Pancreas (tissue), 10 donors: Measurements from ENCODE around the gene SKAP1. TPM values are rescaled to one million over a fixed set of nuclear protein-coding genes. Genes with fewer than 3 reads are reported as not detected.
"Not testable (repeated sequence)": the region's sequence is repeated elsewhere in the genome, so short reads cannot be mapped to it uniquely, and the experiment has no call there.

Source experiments
- ATAC-seq, 4 donors: fragments of 200-7000 bp; cut with Tn5 transposase; one replicate each; pipeline versions ENCODE4 v1.8.0 to v1.9.1; 2020; ENCODE audit warnings: mild to moderate bottlenecking in 4 of 4, moderate library complexity in 4 of 4
- DNase-seq, 6 donors: peaks; one replicate each; pipeline ENCODE4 v3.0.0-alpha.2; 2020
- FAIRE-seq: peaks from 2 replicates; lab custom pipeline; 2012; peaks lifted over from hg19 to GRCh38; lab: Jason Lieb, UNC
- H3K27ac ChIP-seq, 4 donors: fragments of 200-600 bp; sonication (generic); 1 replicate in 3 of 4; 2 replicates in 1 of 4; pipeline versions ENCODE4 v1.5.0 to v1.8.0; 2020
- H3K27me3 ChIP-seq, 4 donors: fragments of 200-600 bp; one replicate each; pipeline ENCODE4 v1.8.0; 2021
- H3K36me3 ChIP-seq, 3 donors: fragments of 200-600 bp; sonication (generic) in 1 of 3; one replicate each; pipeline versions ENCODE4 v1.5.0 to v1.8.0; 2020 to 2021
- H3K4me1 ChIP-seq, 3 donors: fragments of 200-600 bp; one replicate each; pipeline ENCODE4 v1.8.0; 2021
- H3K4me3 ChIP-seq, 4 donors: fragments of 200-600 bp; sonication (generic) in 2 of 4; one replicate each; pipeline versions ENCODE4 v1.5.0 to v1.8.0; 2020 to 2021
- H3K9me3 ChIP-seq, 4 donors: fragments of 200-600 bp; one replicate each; pipeline ENCODE4 v1.8.0; 2021
- CTCF ChIP-seq, 4 donors: fragments of 200-600 bp; sonication (generic) in 3 of 4; IDR thresholded peaks; one replicate each; pipeline versions ENCODE4 v1.5.0 to v1.8.0; 2021; ENCODE audit warnings: antibody characterized with exemption in 4 of 4
- WGBS, 2 donors: extraction: QIAGEN DNeasy Blood & Tissue Kit; methylation state at CpG; one replicate each; pipeline ENCODE4 v1.1.7; 2013; 5-methylcytosine and 5-hydroxymethylcytosine counted together
- intact Hi-C, 3 donors: fragments of 100-400 bp; cut with DNase I; formaldehyde crosslinking; loops; one replicate each; pipeline versions ENCODE4 v1.11.1 to v1.14.2; 2022
- polyA plus RNA-seq, 2 donors: library from polyadenylated mRNA; stranded (reverse); fragments of 200-250 nt; gene quantifications; one replicate each; pipeline ENCODE4 v1.2.3, GENCODE V29; 2013
- total RNA-seq, 6 donors: library from RNA; stranded (reverse); fragmentation: NEBNext Ultra II Directional in 4 of 6; extraction: Animal tissue kit (Norgen Biotek cat#: 25700) in 4 of 6; gene quantifications; one replicate each; pipeline versions ENCODE4 v1.2.1 to v1.2.4, GENCODE V29; 2021 to 2023
- donor health status: healthy with polysubstance abuse.
- donor health status: DM: no; HTN: no; CAD: no; lungs with moderate emphysema.
- donor health status: DM: no; HTN: no; CAD: no.
- donor health status: control.
- donor health status: control.
- donor health status: Bipolar disorder and iron deficiency.
- donor health status: DM: yes; HTN: yes; CAD: no.
- donor health status: DM: no; HTN: no; CAD: no.
- donor health status: DM: no; HTN: no; CAD: no.
- donor health status: DM: yes; HTN: yes; CAD: no.

SKAP1 gene
- total and polyA plus RNA-seq, 8 donors: 0.92 to 5.2 (median 3.0) TPM

GRCh38 chr17:48368352-48368908 is 61.6 kb downstream of the SKAP1 start:
- Histone ChIP-seq H3K27ac (no peak overlapping the region), H3K9me3 (no peaks in the 10 kb centered on the region), H3K36me3 (no peaks in the 10 kb centered on the region), H3K27me3 (peaks cover 0 to 5% (median 0%) of the 10 kb centered on the region in 4 donors), H3K4me3 (no peak overlapping the region), H3K4me1 (no peaks in the 10 kb centered on the region)
- 63 to 68% methylated on average over 3 of the region's 3 CpGs for WGBS, 2 donors
- ATAC-seq (no peak), DNase-seq (no peak), FAIRE-seq (no peak)
- TF ChIP-seq CTCF (IDR thresholded peaks at IDR 0.05): no peak
- intact Hi-C loops: no loop called here

DNA sequence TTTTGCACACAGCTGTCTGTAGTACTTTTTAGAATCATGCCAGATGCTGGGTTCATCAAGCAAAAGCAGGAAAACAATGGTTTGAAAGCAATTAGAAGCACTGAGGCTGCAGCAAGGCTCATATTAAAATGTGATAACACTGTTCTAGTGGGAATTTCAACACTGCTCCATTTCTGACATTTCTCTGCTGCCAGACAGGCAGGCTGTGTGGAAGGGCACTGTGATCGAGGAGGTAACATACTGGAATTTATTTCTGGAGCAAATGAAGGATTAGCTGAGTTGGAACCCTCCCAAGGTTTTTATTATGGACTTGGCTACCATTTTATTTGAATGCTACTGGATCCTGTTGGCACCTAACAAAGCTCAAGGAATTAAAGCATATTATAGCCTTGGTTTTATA is 66.9 kb downstream of the SKAP1 start:
- Histone ChIP-seq H3K27ac (no peak overlapping the region), H3K27me3 (peaks cover 0 to 14% (median 0%) of the 10 kb centered on the region in 4 donors), H3K36me3 (no peaks in the 10 kb centered on the region), H3K9me3 (no peaks in the 10 kb centered on the region), H3K4me3 (no peak overlapping the region), H3K4me1 (no peaks in the 10 kb centered on the region)
- 43 to 60% methylated on average over 1 of the region's 1 CpG for WGBS, 2 donors
- ATAC-seq: no peak
- intact Hi-C loops: no loop called here
- TF ChIP-seq CTCF (IDR thresholded peaks at IDR 0.05): no peak
- DNase-seq: no peak
- no peak for FAIRE-seq

DNA sequence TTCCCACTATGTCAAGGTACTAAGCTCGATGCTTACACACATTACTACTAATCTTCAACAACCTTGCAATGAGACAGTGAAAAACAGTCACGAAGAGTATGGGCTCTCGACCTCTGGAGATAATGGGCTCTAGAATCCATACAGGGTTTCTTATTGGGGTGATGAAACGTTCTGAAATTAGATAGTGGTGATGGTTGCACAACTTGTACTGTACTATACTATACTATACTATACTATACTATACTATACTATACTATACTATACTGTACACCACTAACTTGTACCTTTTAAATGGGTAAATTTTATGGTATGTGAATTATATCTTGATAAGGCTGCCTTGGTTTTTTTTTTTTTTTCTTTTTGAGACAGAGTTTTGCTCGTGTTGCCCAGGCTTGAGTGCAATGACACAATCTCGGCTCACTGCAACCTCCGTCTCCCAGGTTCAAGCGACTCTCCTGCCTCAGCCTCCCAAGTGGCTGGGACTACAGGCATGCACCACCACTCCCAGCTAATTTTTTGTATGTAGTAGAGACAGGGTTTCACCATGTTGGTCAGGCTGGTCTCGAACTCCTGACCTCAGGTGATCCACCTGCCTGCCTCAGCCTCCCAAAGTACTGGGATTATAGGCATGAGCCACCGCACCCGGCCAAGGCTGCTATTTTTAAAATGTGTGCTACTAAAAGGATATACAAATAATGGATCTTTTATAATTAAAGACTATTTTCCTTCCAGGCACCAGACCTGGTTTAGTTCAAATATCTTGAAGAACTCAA is 69.0 kb downstream of the SKAP1 start:
- H3K4me1 ChIP-seq, DNase-seq, H3K9me3 ChIP-seq, H3K4me3 ChIP-seq, intact Hi-C loops, H3K27ac ChIP-seq, FAIRE-seq, H3K36me3 ChIP-seq, ATAC-seq: not testable (repeated sequence)
- WGBS, 2 donors: 66 to 71% methylated on average over 11 of the region's 11 CpGs
- H3K27me3 ChIP-seq: peaks cover 0 to 14% (median 0%) of the 10 kb centered on the region in 4 donors

GRCh38 chr17:48357779-48358602 is 72.0 kb downstream of the SKAP1 start:
- no peak for TF ChIP-seq CTCF (IDR thresholded peaks at IDR 0.05)

GRCh38 chr17:48356866-48357265 is 73.1 kb downstream of the SKAP1 start:
- H3K9me3 ChIP-seq: no peaks in the 10 kb centered on the region
- DNase-seq (no peak), FAIRE-seq (no peak), ATAC-seq (no peak)
- H3K4me3 ChIP-seq: no peak overlapping the region
- H3K4me1 ChIP-seq: no peaks in the 10 kb centered on the region
- H3K36me3 ChIP-seq: no peaks in the 10 kb centered on the region
- H3K27ac ChIP-seq: no peak overlapping the region
- no peak for TF ChIP-seq CTCF (IDR thresholded peaks at IDR 0.05)
- WGBS, 2 donors: 72 to 79% methylated on average over 2 of the region's 2 CpGs
- intact Hi-C loops: loop anchor here in 1 of 3 donors (10.0 kb wide), 1 partner anchor 238 kb away; the partner anchor contains the start of genes HOXB3 and HOXB5
- H3K27me3 ChIP-seq: peaks cover 0 to 14% (median 0%) of the 10 kb centered on the region in 4 donors

More at GRCh38 chr17:48357779-48358602, 72.0 kb downstream of the SKAP1 start:
- intact Hi-C loops: loop anchor here in 1 of 3 donors (10.0 kb wide), 1 partner anchor 237 kb away; the partner anchor contains the start of genes HOXB3 and HOXB5
- FAIRE-seq: no peak
- H3K4me3 ChIP-seq: no peak overlapping the region
- no peak overlapping the region for H3K27ac ChIP-seq
- no peak for ATAC-seq
- H3K4me1 ChIP-seq: no peaks in the 10 kb centered on the region
- no peaks in the 10 kb centered on the region for H3K36me3 ChIP-seq
- H3K27me3 ChIP-seq: peaks cover 0 to 14% (median 0%) of the 10 kb centered on the region in 4 donors
- no peak for DNase-seq
- H3K9me3 ChIP-seq: no peaks in the 10 kb centered on the region
- WGBS, 2 donors: 58 to 68% methylated on average over 1 of the region's 1 CpG
